HG03442 (cell line): ENCODE data around the gene TMEM88.
"Not testable (repeated sequence)": the region's sequence is repeated elsewhere in the genome, so short reads cannot be mapped to it uniquely, and the experiment has no call there.

ENCODE experiments used
- ATAC-seq: cut with Tn5 transposase; IDR thresholded peaks from one replicate; pipeline ENCODE4 v1.9.1; 2021; ENCODE audit warnings: mild to moderate bottlenecking, moderate library complexity; ENCODE audit not compliant: unreplicated experiment

Gene TMEM88, protein sequence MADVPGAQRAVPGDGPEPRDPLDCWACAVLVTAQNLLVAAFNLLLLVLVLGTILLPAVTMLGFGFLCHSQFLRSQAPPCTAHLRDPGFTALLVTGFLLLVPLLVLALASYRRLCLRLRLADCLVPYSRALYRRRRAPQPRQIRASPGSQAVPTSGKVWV

DNA sequence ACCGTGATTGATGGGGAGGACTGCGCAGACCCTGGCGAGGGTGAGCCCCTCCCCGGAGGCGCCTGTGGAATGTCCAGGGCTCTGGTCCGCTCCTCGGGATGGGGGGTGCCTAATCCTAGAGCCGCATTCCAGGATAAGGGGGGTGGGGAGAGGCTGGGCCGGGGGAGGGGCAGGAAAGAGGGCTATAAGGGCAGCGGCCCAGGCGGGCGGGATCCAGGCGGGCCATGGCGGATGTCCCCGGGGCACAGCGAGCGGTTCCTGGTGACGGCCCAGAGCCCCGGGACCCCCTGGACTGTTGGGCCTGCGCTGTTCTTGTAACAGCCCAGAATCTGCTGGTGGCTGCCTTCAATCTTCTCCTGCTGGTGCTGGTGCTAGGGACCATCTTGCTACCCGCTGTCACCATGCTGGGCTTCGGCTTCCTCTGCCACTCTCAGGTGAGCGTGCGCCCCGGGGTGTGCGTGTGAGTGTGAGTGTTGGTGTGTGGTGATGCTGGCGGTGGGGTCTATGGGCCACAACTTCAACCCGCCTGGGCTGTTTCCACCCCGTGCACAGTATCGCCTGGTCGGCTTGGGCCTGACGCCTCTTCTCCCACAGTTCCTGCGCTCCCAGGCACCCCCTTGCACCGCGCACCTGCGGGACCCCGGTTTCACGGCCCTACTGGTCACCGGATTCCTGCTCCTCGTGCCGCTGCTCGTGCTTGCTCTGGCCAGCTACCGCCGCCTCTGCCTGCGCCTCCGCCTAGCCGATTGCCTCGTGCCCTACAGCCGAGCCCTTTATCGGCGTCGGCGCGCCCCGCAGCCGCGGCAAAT, at the start of gene TMEM88:
TSS of gene TMEM88 (plus strand) at position 216 of the 809 bp plus-strand sequence. CDS start at position 225, 9 bp downstream.
- no peak for ATAC-seq

DNA sequence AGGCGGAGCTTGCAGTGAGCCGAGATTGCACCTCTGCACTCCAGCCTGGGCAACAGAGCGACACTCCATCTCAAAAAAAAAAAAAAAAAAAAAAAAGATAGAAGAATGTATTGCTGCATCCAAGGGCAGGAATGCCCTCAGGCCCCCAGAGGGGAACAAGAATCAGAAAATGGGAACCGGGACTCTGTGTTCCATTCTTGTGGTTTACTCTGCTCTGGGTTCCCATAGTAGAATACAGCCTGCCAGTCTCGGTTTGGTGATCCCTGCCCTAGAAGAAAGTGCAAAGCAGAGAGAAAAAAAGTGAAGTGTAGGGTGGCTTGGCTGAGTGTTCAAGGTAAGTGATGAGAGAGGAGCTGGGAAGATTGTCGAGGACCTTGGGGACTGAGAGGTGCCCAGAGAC, 48.3 kb upstream of the TMEM88 start:
- no peak for ATAC-seq

- no peak for ATAC-seq
Observed at GRCh38 chr17:7807206-7807605, 47.7 kb upstream of the TMEM88 start.

GRCh38 chr17:7809086-7809790, 45.6 kb upstream of the TMEM88 start:
- ATAC-seq, result no peak

- ATAC-seq, result not testable (repeated sequence)
Observed at GRCh38 chr17:7809791-7810343, 45.0 kb upstream of the TMEM88 start.

- no peak for ATAC-seq
Observed at GRCh38 chr17:7811251-7811650, 43.6 kb upstream of the TMEM88 start.

DNA sequence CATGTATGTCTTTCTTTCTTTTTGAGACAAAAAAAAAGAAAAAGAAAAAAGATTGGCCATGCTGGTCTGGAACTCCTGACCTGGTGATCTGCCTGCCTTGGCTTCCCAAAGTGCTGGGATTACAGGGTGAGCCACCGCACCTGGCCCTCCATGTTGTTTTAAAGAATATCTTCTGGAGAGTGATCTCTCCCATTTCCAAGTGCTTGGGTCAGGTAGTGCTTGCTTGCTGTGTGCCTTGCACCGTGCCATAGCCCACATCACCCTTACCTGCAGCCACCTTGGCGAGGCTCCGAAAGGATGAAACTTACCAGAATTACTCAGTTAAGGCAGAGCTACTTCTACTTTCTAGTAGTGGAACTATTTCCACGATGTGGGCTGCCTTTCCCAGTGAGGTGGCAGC, 39.9 kb upstream of the TMEM88 start:
- no peak for ATAC-seq

- no peak for ATAC-seq
Observed at GRCh38 chr17:7816926-7817642, 37.8 kb upstream of the TMEM88 start.

- no peak for ATAC-seq
Observed at GRCh38 chr17:7817643-7817964, 37.3 kb upstream of the TMEM88 start.

- ATAC-seq, result no peak
Observed at GRCh38 chr17:7818026-7818425, 36.8 kb upstream of the TMEM88 start.

DNA sequence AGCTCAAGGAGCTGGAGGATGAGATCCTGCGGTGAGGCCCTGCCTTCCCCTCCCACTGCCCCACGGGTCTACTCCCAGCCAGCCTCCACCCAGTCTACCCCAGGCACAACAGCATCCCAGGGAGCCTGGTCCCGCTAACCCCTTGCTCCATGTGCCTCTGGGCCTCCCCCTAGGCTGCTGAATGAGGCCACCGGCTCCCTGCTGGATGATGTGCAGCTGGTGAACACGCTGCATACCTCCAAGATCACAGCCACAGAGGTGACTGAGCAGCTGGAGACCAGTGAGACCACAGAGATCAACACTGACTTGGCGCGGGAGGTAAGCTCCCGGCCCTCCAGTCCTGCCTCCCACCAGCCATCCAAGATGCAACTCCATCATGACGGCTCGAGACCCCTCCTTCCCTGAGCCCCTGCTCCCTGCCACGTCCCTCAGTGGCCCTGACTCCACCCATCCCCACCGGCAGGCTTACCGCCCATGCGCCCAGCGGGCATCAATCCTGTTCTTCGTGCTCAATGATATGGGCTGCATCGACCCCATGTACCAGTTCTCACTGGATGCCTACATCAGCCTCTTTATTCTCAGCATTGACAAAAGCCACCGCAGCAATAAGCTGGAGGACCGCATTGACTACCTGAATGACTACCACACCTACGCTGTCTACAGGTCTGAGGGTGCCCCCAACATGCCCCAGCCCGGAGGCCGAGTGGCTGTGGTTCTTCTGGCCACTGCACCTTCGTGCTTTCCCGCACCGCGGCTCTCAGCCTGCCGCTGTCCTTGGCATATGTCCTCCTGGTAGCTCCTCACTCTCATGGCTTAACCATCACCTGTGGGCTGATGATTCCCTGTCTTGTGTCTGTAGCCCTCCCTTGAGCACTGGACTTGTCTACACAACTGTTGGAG, 35.9 kb upstream of the TMEM88 start:
- no peak for ATAC-seq

DNA sequence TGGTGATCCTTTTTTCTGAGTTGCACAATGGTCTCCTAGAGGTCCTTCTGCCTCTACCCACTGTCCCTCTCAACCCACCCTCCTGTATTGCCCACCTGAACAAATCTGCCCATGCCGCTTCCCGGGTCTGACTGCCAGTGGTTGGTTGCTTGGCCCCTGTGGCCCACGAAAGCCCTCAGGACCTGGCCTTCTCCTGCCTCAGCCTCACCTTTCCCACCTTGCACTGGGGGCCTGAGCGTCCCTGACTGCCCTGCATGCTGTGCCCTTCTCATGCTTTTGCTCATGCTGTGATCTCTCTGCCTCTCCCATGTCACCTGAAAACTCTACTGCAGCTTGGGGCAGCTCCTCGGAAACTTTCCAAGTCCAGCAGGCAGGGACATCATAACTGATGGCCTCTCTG, 34.6 kb upstream of the TMEM88 start:
- ATAC-seq, result no peak

DNA sequence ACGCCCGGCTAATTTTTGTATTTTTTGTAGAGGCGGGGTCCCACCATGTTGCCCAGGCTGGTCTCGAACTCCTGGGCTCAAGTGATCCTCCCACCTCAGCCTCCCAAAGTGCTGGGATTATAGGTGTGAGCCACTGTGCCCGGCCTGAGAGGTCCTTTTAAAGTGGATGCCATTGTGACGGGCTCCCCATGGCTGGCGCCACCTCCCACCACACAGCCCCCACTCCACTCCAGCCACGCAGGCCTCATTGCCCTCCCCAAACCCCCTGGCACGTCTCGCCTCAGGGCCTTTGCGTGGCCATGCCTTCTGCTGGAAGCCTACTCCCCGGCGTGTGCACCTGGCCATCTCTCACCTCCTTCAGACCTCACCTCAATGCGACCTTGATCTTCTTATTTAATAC, 32.7 kb upstream of the TMEM88 start:
- ATAC-seq, result no peak

GRCh38 chr17:7823581-7824001, 31.3 kb upstream of the TMEM88 start:
- ATAC-seq, result no peak

- ATAC-seq, result no peak
Observed at GRCh38 chr17:7824021-7824924, 30.6 kb upstream of the TMEM88 start.

- no peak for ATAC-seq
Observed at GRCh38 chr17:7825206-7825990, 29.5 kb upstream of the TMEM88 start.

DNA sequence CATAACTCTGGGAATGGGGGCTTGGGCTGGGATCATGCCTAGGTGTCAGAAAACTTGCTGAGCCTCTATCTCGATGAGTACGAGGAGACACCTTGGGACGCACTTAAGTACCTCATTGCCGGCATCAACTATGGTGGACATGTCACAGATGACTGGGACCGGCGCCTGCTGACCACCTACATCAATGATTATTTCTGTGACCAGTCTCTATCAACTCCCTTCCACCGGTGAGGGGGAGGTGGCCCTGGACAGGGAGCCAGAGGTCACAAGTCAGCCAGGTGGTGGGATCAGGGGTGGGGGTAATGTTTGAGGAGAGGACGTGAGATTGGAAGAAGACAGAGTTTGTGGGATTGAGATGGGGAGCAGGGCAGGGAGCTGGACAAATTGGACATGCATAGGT, 24.2 kb upstream of the TMEM88 start:
- no peak for ATAC-seq

GRCh38 chr17:7831233-7831632, 23.6 kb upstream of the TMEM88 start:
- ATAC-seq, result no peak
